ENCODE results near the gene DDX59.
"Not testable (repeated sequence)": the region's sequence is repeated elsewhere in the genome, so short reads cannot be mapped to it uniquely, and the experiment has no call there.

The DDX59 gene

GRCh38 chr1:200634261-200635122 is 35.2 kb downstream of the DDX59 start:
- no peak for DNase-seq
- H3K27ac ChIP-seq (ENCODE audit: insufficient read depth, low read length, poor library complexity, severe bottlenecking), result no peak overlapping the region

GRCh38 chr1:200631375-200631774 is 38.3 kb downstream of the DDX59 start:
- no peaks in the 10 kb centered on the region for H3K27me3 ChIP-seq (replicated peaks; ENCODE audit: control insufficient read depth, insufficient read depth, low read length, poor library complexity, severe bottlenecking)
- H3K4me1 ChIP-seq (ENCODE audit: control insufficient read depth, insufficient read depth, low read length, poor library complexity, severe bottlenecking), result peaks cover 9% of the 10 kb centered on the region
- no peak overlapping the region for H3K4me3 ChIP-seq (ENCODE audit: insufficient read depth, low read depth, low read length, poor library complexity, severe bottlenecking)
- no peak overlapping the region for H3K27ac ChIP-seq (ENCODE audit: insufficient read depth, low read length, poor library complexity, severe bottlenecking)
- DNase-seq, result no peak
- no peaks in the 10 kb centered on the region for H3K36me3 ChIP-seq (ENCODE audit: control insufficient read depth, insufficient read depth, low read length)
- no peaks in the 10 kb centered on the region for H3K9me3 ChIP-seq (ENCODE audit: control insufficient read depth, low read length)

More at GRCh38 chr1:200634261-200635122, 35.2 kb downstream of the DDX59 start:
- no peak overlapping the region for H3K4me3 ChIP-seq (ENCODE audit: insufficient read depth, low read depth, low read length, poor library complexity, severe bottlenecking)
- H3K4me1 ChIP-seq (ENCODE audit: control insufficient read depth, insufficient read depth, low read length, poor library complexity, severe bottlenecking), result no peaks in the 10 kb centered on the region
- H3K9me3 ChIP-seq (ENCODE audit: control insufficient read depth, low read length), result no peaks in the 10 kb centered on the region
- no peaks in the 10 kb centered on the region for H3K36me3 ChIP-seq (ENCODE audit: control insufficient read depth, insufficient read depth, low read length)
- no peaks in the 10 kb centered on the region for H3K27me3 ChIP-seq (replicated peaks; ENCODE audit: control insufficient read depth, insufficient read depth, low read length, poor library complexity, severe bottlenecking)

- H3K4me1 ChIP-seq (ENCODE audit: control insufficient read depth, insufficient read depth, low read length, poor library complexity, severe bottlenecking); H3K27ac ChIP-seq (ENCODE audit: insufficient read depth, low read length, poor library complexity, severe bottlenecking); H3K36me3 ChIP-seq (ENCODE audit: control insufficient read depth, insufficient read depth, low read length); DNase-seq; H3K4me3 ChIP-seq (ENCODE audit: insufficient read depth, low read depth, low read length, poor library complexity, severe bottlenecking); H3K27me3 ChIP-seq (replicated peaks; ENCODE audit: control insufficient read depth, insufficient read depth, low read length, poor library complexity, severe bottlenecking); H3K9me3 ChIP-seq (ENCODE audit: control insufficient read depth, low read length): not testable (repeated sequence)
These were observed 39.2 kb downstream of the DDX59 start for GRCh38 chr1:200630515-200630899.

- H3K4me1 ChIP-seq (ENCODE audit: control insufficient read depth, insufficient read depth, low read length, poor library complexity, severe bottlenecking), result peaks cover 9% of the 10 kb centered on the region
- H3K4me3 ChIP-seq (ENCODE audit: insufficient read depth, low read depth, low read length, poor library complexity, severe bottlenecking), result no peak overlapping the region
- no peak for DNase-seq
- no peaks in the 10 kb centered on the region for H3K36me3 ChIP-seq (ENCODE audit: control insufficient read depth, insufficient read depth, low read length)
- no peaks in the 10 kb centered on the region for H3K27me3 ChIP-seq (replicated peaks; ENCODE audit: control insufficient read depth, insufficient read depth, low read length, poor library complexity, severe bottlenecking)
- no peaks in the 10 kb centered on the region for H3K9me3 ChIP-seq (ENCODE audit: control insufficient read depth, low read length)
- no peak overlapping the region for H3K27ac ChIP-seq (ENCODE audit: insufficient read depth, low read length, poor library complexity, severe bottlenecking)
These were observed 39.7 kb downstream of the DDX59 start for GRCh38 chr1:200629876-200630514.

GRCh38 chr1:200628223-200628881 is 41.4 kb downstream of the DDX59 start:
- DNase-seq, result peak; percentile 17 to 24 (median 19)
- no peaks in the 10 kb centered on the region for H3K9me3 ChIP-seq (ENCODE audit: control insufficient read depth, low read length)
- peak overlapping the region; percentile 13 for H3K4me3 ChIP-seq (ENCODE audit: insufficient read depth, low read depth, low read length, poor library complexity, severe bottlenecking)
- H3K27me3 ChIP-seq (replicated peaks; ENCODE audit: control insufficient read depth, insufficient read depth, low read length, poor library complexity, severe bottlenecking), result no peaks in the 10 kb centered on the region
- no peak overlapping the region for H3K27ac ChIP-seq (ENCODE audit: insufficient read depth, low read length, poor library complexity, severe bottlenecking)
- peaks cover 9% of the 10 kb centered on the region for H3K4me1 ChIP-seq (ENCODE audit: control insufficient read depth, insufficient read depth, low read length, poor library complexity, severe bottlenecking)
- no peaks in the 10 kb centered on the region for H3K36me3 ChIP-seq (ENCODE audit: control insufficient read depth, insufficient read depth, low read length)

- Histone ChIP-seq H3K36me3 (ENCODE audit: control insufficient read depth, insufficient read depth, low read length) (no peaks in the 10 kb centered on the region), H3K27ac (ENCODE audit: insufficient read depth, low read length, poor library complexity, severe bottlenecking) (no peak overlapping the region), H3K27me3 (replicated peaks; ENCODE audit: control insufficient read depth, insufficient read depth, low read length, poor library complexity, severe bottlenecking) (no peaks in the 10 kb centered on the region), H3K9me3 (ENCODE audit: control insufficient read depth, low read length) (no peaks in the 10 kb centered on the region), H3K4me3 (ENCODE audit: insufficient read depth, low read depth, low read length, poor library complexity, severe bottlenecking) (peak overlapping the region; percentile 13), H3K4me1 (ENCODE audit: control insufficient read depth, insufficient read depth, low read length, poor library complexity, severe bottlenecking) (peaks cover 9% of the 10 kb centered on the region)
- no peak for DNase-seq
These were observed 42.0 kb downstream of the DDX59 start for GRCh38 chr1:200627575-200628222.

GRCh38 chr1:200626853-200627534 is 42.7 kb downstream of the DDX59 start:
- H3K36me3 ChIP-seq (ENCODE audit: control insufficient read depth, insufficient read depth, low read length), result no peaks in the 10 kb centered on the region
- H3K9me3 ChIP-seq (ENCODE audit: control insufficient read depth, low read length), result no peaks in the 10 kb centered on the region
- H3K27ac ChIP-seq (ENCODE audit: insufficient read depth, low read length, poor library complexity, severe bottlenecking), result no peak overlapping the region
- H3K4me3 ChIP-seq (ENCODE audit: insufficient read depth, low read depth, low read length, poor library complexity, severe bottlenecking), result no peak overlapping the region
- H3K27me3 ChIP-seq (replicated peaks; ENCODE audit: control insufficient read depth, insufficient read depth, low read length, poor library complexity, severe bottlenecking), result no peaks in the 10 kb centered on the region
- H3K4me1 ChIP-seq (ENCODE audit: control insufficient read depth, insufficient read depth, low read length, poor library complexity, severe bottlenecking), result peaks cover 9% of the 10 kb centered on the region
- DNase-seq, result no peak

GRCh38 chr1:200625381-200625824 is 44.3 kb downstream of the DDX59 start:
- no peak overlapping the region for H3K27ac ChIP-seq (ENCODE audit: insufficient read depth, low read length, poor library complexity, severe bottlenecking)
- no peaks in the 10 kb centered on the region for H3K36me3 ChIP-seq (ENCODE audit: control insufficient read depth, insufficient read depth, low read length)
- H3K4me1 ChIP-seq (ENCODE audit: control insufficient read depth, insufficient read depth, low read length, poor library complexity, severe bottlenecking), result peaks cover 15% of the 10 kb centered on the region
- H3K27me3 ChIP-seq (replicated peaks; ENCODE audit: control insufficient read depth, insufficient read depth, low read length, poor library complexity, severe bottlenecking), result no peaks in the 10 kb centered on the region
- no peaks in the 10 kb centered on the region for H3K9me3 ChIP-seq (ENCODE audit: control insufficient read depth, low read length)
- no peak overlapping the region for H3K4me3 ChIP-seq (ENCODE audit: insufficient read depth, low read depth, low read length, poor library complexity, severe bottlenecking)
- DNase-seq, result no peak

GRCh38 chr1:200624679-200625335 is 44.9 kb downstream of the DDX59 start:
- Histone ChIP-seq H3K4me3 (ENCODE audit: insufficient read depth, low read depth, low read length, poor library complexity, severe bottlenecking) (no peak overlapping the region), H3K27me3 (replicated peaks; ENCODE audit: control insufficient read depth, insufficient read depth, low read length, poor library complexity, severe bottlenecking) (no peaks in the 10 kb centered on the region), H3K4me1 (ENCODE audit: control insufficient read depth, insufficient read depth, low read length, poor library complexity, severe bottlenecking) (peaks cover 21% of the 10 kb centered on the region), H3K27ac (ENCODE audit: insufficient read depth, low read length, poor library complexity, severe bottlenecking) (no peak overlapping the region), H3K9me3 (ENCODE audit: control insufficient read depth, low read length) (no peaks in the 10 kb centered on the region), H3K36me3 (ENCODE audit: control insufficient read depth, insufficient read depth, low read length) (no peaks in the 10 kb centered on the region)
- DNase-seq, result no peak
